ENCODE results near the gene KRTAP9-1.

- TF ChIP-seq CTCF (IDR thresholded peaks at IDR 0.05): no peak
- no peak for TF ChIP-seq POLR2A (IDR thresholded peaks at IDR 0.05)
Measured at GRCh38 chr17:41184480-41184961, 5.2 kb upstream of the KRTAP9-1 start, which contains the start of gene KRTAP4-1.
